Endothelial cell of umbilical vein (primary cell): ENCODE measurements around the gene NEDD4L.

Experiments used
- EZH2 ChIP-seq: IDR thresholded peaks from 2 replicates; pipeline ENCODE4 v1.6.1; 2012; ENCODE audit warnings: borderline replicate concordance, low read depth, mild to moderate bottlenecking, moderate library complexity, low read length, inconsistent platforms; ENCODE audit not compliant: severe bottlenecking
- FOS ChIP-seq: IDR thresholded peaks from 2 replicates; pipeline ENCODE4 v1.6.1; 2011; ENCODE audit warnings: mild to moderate bottlenecking, low read length, moderate library complexity, borderline replicate concordance; ENCODE audit not compliant: insufficient read depth
- JUN ChIP-seq: IDR thresholded peaks from 2 replicates; pipeline ENCODE4 v1.6.1; 2011; ENCODE audit warnings: borderline replicate concordance, low read depth; ENCODE audit not compliant: insufficient read length, insufficient read depth
- MAX ChIP-seq: IDR thresholded peaks from 2 replicates; pipeline ENCODE4 v1.6.1; 2011; ENCODE audit not compliant: insufficient read depth, insufficient read length
- POLR2A ChIP-seq: IDR thresholded peaks from 2 replicates; pipeline ENCODE4 v1.6.1; 2012; ENCODE audit warnings: low read depth, mild to moderate bottlenecking, control low read depth, low read length
- POLR2AphosphoS5 ChIP-seq: IDR thresholded peaks from 2 replicates; pipeline ENCODE4 v1.6.1; 2012; ENCODE audit warnings: low read depth, mild to moderate bottlenecking, control low read depth, low read length, moderate library complexity; ENCODE audit not compliant: insufficient read depth
- TF ChIP-seq, protein P1 (sequence below), 2 donors: IDR thresholded peaks; 1 replicate in 1 of 2; 2 replicates in 1 of 2; pipeline ENCODE4 v1.5.1; 2011; ENCODE audit warnings: low read length in 2 of 2, mild to moderate bottlenecking in 2 of 2, moderate library complexity in 2 of 2, control low read depth in 1 of 2, inconsistent platforms in 1 of 2, low read depth in 1 of 2; ENCODE audit not compliant: insufficient read depth in 1 of 2; ENCODE audit errors: extremely low read depth in 1 of 2

DNA sequence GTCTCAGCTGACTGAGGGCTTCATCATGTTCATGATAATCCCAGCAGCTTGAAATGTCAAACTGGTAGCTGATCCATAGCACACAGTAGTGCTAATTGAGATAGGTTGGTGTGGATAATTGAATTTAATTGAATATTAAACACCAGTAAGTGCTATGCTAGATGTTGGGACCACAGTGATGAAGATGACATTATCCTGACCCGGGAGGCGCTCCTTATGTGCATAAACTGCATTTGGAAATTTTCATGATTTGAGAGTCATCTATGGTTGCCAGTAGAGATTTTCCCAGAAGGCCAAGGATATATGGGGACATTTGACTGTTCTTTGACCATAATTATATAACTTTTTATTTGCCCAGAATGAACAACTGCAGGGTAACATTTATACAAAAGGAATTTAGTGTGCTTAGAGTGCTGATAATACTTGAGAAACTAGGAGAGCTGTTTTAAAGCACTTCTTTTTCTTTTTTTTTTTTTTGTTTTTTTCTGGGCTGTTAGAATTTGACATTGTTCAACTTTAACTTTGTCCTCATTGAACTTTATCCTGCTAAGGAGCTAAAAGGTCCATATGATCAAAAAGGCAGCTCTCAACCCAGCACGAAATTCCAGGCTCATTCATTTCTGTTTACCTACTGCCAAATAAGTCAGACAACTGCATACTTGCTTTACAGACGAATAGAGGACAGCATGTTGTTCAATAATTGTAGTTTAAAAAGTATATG is 242.8 kb downstream of the NEDD4L start:
- no peak for TF ChIP-seq POLR2A
- TF ChIP-seq, protein P1, sequence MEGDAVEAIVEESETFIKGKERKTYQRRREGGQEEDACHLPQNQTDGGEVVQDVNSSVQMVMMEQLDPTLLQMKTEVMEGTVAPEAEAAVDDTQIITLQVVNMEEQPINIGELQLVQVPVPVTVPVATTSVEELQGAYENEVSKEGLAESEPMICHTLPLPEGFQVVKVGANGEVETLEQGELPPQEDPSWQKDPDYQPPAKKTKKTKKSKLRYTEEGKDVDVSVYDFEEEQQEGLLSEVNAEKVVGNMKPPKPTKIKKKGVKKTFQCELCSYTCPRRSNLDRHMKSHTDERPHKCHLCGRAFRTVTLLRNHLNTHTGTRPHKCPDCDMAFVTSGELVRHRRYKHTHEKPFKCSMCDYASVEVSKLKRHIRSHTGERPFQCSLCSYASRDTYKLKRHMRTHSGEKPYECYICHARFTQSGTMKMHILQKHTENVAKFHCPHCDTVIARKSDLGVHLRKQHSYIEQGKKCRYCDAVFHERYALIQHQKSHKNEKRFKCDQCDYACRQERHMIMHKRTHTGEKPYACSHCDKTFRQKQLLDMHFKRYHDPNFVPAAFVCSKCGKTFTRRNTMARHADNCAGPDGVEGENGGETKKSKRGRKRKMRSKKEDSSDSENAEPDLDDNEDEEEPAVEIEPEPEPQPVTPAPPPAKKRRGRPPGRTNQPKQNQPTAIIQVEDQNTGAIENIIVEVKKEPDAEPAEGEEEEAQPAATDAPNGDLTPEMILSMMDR (IDR thresholded peaks at IDR 0.05; ENCODE audit: extremely low read depth in 1 of 2, insufficient read depth in 1 of 2, low read depth in 1 of 2, low read length in 2 of 2), result no peak
- TF ChIP-seq JUN, result no peak
- TF ChIP-seq EZH2, result no peak
- TF ChIP-seq FOS, result no peak
- TF ChIP-seq POLR2AphosphoS5, result no peak
- TF ChIP-seq MAX, result no peak
